Esophagus (tissue), 2 donors: ENCODE measurements around the gene ADAMTS3. TPM values are rescaled to one million over a fixed set of nuclear protein-coding genes. Genes with fewer than 3 reads are reported as not detected.
"Not testable (repeated sequence)": the region's sequence is repeated elsewhere in the genome, so short reads cannot be mapped to it uniquely, and the experiment has no call there.

Experiments used
- H3K27ac ChIP-seq, 2 donors: one replicate each; pipeline ENCODE4 v1.5.1; 2013; ENCODE audit warnings: low read depth in 2 of 2, mild to moderate bottlenecking in 2 of 2, inconsistent platforms in 1 of 2, low read length in 1 of 2, moderate library complexity in 1 of 2
- H3K27me3 ChIP-seq, 2 donors: one replicate each; pipeline ENCODE4 v1.6.1; 2013; ENCODE audit warnings: low read length in 2 of 2, control low read depth in 1 of 2, mild to moderate bottlenecking in 1 of 2; ENCODE audit not compliant: insufficient read depth in 2 of 2, control insufficient read depth in 1 of 2
- H3K36me3 ChIP-seq, 2 donors: one replicate each; pipeline ENCODE4 v1.6.1; 2013; ENCODE audit warnings: low read length in 1 of 2; ENCODE audit not compliant: control insufficient read depth in 2 of 2, insufficient read depth in 2 of 2
- H3K4me1 ChIP-seq, 2 donors: one replicate each; pipeline ENCODE4 v1.6.1; 2013; ENCODE audit warnings: low read length in 1 of 2; ENCODE audit not compliant: control insufficient read depth in 2 of 2, insufficient read depth in 2 of 2
- H3K4me3 ChIP-seq, 2 donors: one replicate each; pipeline ENCODE4 v1.5.1; 2013; ENCODE audit warnings: low read length in 2 of 2, mild to moderate bottlenecking in 2 of 2, low read depth in 1 of 2, moderate library complexity in 1 of 2
- H3K9me3 ChIP-seq, 2 donors: one replicate each; pipeline ENCODE4 v1.6.1; 2013; ENCODE audit warnings: mild to moderate bottlenecking in 2 of 2, low read depth in 1 of 2, low read length in 1 of 2, moderate library complexity in 1 of 2; ENCODE audit not compliant: control insufficient read depth in 2 of 2, insufficient read depth in 1 of 2
- WGBS, 2 donors: extraction: QIAGEN DNeasy Blood & Tissue Kit; methylation state at CpG; one replicate each; pipeline ENCODE4 v1.1.7; 2013; 5-methylcytosine and 5-hydroxymethylcytosine counted together
- polyA plus RNA-seq, 2 donors: library from polyadenylated mRNA; stranded (reverse); fragments of 200-250 nt; gene quantifications; one replicate each; pipeline ENCODE4 v1.2.3, GENCODE V29; 2013
- donor health status: healthy with polysubstance abuse.
- donor health status: Bipolar disorder and iron deficiency.

Gene ADAMTS3
- polyA plus RNA-seq, 2 donors = 0.04 to 0.14 TPM

DNA sequence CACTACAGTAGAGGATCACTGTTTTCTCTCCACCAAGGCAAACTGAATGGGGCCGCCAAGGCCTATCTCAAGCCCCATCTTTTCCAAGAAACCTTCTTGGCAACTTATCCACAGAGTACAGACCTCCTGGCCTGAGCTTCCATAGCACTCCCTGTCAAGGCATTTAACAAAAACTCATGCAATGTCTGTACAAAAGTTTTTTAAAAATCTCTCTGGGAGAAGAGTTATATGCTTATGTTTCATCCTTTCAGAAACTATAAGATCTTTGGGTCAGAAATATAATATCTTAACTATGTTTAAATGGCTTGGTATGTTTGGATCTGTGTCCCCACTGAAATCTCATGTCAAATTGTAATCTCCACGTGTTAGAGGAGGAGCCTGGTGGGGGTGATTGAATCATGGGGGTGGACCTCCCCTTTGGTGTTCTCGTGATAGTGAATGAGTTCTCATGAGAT is 13.6 kb downstream of the ADAMTS3 start:
- 60 to 62% methylated on average over 3 of the region's 3 CpGs for WGBS, 2 donors
- Histone ChIP-seq H3K9me3 (no peaks in the 10 kb centered on the region), H3K36me3 (no peaks in the 10 kb centered on the region), H3K27me3 (no peaks in the 10 kb centered on the region), H3K4me3 (no peak overlapping the region), H3K4me1 (no peaks in the 10 kb centered on the region), H3K27ac (no peak overlapping the region)

DNA sequence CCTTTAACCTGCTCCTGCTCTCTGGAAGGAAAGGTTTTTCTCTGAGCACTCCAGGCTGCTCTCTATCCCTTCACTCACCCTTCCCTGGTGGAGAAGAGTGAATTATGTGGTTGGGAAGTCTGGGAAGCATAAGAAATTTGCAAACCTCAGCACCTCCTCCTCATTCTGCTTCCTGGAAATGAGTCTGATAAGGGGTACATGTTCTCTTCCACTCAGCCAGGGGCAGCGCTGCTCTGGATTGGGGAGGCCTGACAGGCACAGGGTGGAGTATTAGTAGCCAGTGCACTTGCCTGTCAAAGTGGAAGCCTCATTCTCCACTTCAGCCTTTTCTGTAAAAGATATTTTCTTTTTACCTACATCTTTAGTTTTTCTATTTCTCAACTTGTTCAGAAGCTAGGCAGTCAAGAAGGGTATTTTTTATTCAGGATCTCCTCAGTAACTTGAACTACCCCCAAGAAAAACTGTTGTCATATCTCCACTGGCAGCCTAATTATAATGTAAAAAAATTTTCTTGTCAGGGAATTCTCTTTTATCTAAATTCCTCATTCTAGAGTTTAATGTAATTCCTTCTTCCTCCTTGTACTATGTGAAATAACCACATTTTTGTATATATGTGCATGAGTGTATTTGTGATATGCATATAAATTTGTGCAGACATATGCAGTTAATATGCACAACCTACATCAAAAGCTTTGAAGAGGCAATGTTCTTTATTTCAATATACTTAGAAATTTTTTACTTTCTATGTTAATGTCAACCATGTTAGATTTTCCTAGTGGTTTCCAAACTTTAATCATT is 15.3 kb downstream of the ADAMTS3 start:
- Histone ChIP-seq H3K27me3 (no peaks in the 10 kb centered on the region), H3K27ac (no peak overlapping the region), H3K4me3 (no peak overlapping the region), H3K36me3 (no peaks in the 10 kb centered on the region), H3K9me3 (no peaks in the 10 kb centered on the region), H3K4me1 (no peaks in the 10 kb centered on the region)
- WGBS, 2 donors = 84 to 92% methylated on average over 1 of the region's 1 CpG

- Histone ChIP-seq H3K4me3 (no peak overlapping the region), H3K4me1 (no peaks in the 10 kb centered on the region), H3K9me3 (no peaks in the 10 kb centered on the region), H3K36me3 (no peaks in the 10 kb centered on the region), H3K27ac (no peak overlapping the region), H3K27me3 (no peaks in the 10 kb centered on the region)
- WGBS, 2 donors = 94 to 96% methylated on average over 2 of the region's 2 CpGs
Measured at GRCh38 chr4:72552447-72552846, 16.6 kb downstream of the ADAMTS3 start.

DNA sequence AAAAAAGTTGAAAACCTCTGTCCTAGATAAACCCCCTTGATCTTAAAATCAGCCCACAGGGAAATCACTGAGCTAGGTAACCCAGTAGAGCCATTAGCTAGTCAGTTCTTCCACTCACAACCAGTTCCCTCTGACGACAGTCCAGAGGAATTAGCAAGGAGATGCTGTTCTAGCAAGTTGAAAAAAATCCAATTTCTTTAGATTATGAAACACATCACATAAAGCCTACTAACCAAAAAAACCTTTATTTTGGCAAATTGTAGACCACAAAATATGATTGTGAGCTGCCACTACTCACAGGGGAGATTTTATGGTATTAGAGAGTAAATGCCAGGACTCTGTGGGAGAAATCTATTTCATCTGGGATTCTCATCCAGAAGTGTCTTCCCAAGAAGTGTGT is 22.6 kb downstream of the ADAMTS3 start:
- no peaks in the 10 kb centered on the region for H3K9me3 ChIP-seq
- H3K36me3 ChIP-seq = no peaks in the 10 kb centered on the region
- H3K27me3 ChIP-seq = no peaks in the 10 kb centered on the region
- H3K4me1 ChIP-seq = no peaks in the 10 kb centered on the region
- no peak overlapping the region for H3K4me3 ChIP-seq
- no peak overlapping the region for H3K27ac ChIP-seq
- WGBS, 2 donors = 89 to 96% methylated on average over 1 of the region's 1 CpG

DNA sequence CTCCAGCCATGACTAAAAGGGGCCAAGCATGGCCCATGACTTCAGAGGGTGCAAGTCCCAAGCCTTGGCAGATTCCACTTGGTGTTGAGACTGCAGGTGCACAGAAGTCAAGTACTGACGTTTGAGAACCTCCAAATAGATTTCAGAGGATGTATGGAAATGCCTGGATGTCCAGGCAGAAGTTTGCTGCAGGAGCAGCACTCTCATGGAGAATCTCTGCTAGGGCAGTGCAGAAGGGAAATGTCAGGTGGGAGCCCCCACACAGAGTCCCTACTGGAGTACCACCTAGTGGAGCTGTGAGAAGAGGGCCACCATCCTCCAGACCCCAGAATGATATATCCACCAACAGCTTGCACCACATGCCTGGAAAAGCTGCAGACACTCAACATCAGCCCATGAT is 28.3 kb downstream of the ADAMTS3 start:
- not testable (repeated sequence) for H3K4me3 ChIP-seq, H3K36me3 ChIP-seq, H3K9me3 ChIP-seq, H3K4me1 ChIP-seq, H3K27ac ChIP-seq, H3K27me3 ChIP-seq
- 50 to 72% methylated on average over 1 of the region's 1 CpG for WGBS, 2 donors

DNA sequence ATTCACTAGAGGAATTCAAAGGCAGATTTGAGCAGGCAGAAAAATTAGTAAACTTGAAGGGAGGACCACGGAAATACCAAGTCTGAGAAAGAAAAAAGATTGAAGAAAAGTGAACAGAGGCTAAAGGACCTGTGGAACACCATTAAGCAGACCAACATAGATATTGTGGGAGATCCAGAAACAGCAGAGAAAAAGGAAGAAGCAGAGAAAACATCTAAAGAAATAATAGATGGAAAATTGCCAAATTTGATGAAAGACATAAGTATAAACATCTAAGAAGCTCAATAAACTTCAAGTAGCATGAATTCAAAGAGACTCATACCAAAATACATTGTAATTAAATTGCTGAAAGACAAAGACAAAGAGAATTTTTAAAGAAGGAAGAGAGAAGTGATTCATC is 31.0 kb downstream of the ADAMTS3 start:
- Histone ChIP-seq H3K27me3 (no peaks in the 10 kb centered on the region), H3K9me3 (no peaks in the 10 kb centered on the region), H3K27ac (no peak overlapping the region), H3K36me3 (no peaks in the 10 kb centered on the region), H3K4me1 (no peaks in the 10 kb centered on the region), H3K4me3 (no peak overlapping the region)
- WGBS, 2 donors = 80 to 83% methylated on average over 1 of the region's 1 CpG

DNA sequence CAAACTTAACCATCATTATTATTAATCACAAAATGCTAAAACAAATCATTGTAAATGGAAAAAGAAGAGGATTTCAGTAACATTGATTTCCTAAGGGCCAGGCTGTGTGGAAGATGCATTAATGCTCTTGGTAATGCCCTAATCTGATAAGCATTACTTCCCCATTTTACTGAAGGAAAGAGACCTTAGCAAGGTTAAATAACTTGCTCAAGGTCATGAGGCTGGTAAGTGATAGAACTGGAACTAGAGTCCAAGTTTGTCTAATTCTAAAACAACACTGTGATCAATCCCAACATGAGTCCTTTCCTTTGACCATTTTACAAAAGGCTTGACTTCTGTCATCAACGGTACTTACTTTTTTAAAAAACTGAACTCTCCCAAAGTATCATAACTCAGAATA is 32.6 kb downstream of the ADAMTS3 start:
- H3K27ac ChIP-seq = no peak overlapping the region

DNA sequence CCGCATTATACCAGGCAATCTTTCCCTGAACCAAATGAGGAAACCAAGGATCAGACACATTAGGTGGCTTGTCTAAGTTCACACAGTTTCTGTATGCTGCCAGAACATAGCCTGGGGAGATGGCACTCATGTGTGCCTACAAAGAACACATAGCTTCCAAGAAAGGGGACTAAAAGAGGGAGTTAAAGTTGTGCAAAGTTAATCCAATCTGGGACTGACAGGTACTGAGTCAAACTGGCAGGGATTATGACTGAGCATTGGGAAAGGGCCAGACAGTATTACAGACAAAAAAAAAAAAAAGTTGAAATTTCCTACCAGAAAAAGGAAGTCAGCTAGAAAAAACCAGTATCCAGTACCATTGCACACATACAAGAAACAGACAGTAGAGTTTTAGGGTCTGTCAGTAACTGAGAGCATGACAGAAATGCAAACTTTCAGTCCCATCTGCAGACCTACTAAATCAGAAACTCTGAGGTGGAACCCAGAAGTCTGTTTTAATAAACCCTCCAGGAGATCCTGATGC is 37.2 kb downstream of the ADAMTS3 start:
- Histone ChIP-seq H3K4me3 (no peak overlapping the region), H3K4me1 (no peaks in the 10 kb centered on the region), H3K27me3 (no peaks in the 10 kb centered on the region), H3K27ac (no peak overlapping the region), H3K36me3 (no peaks in the 10 kb centered on the region), H3K9me3 (no peaks in the 10 kb centered on the region)
- 56 to 81% methylated on average over 1 of the region's 1 CpG for WGBS, 2 donors

More for the DNA sequence above, 32.6 kb downstream of the ADAMTS3 start:
- H3K27me3 ChIP-seq = no peaks in the 10 kb centered on the region
- H3K4me1 ChIP-seq = no peaks in the 10 kb centered on the region
- H3K4me3 ChIP-seq = no peak overlapping the region
- H3K36me3 ChIP-seq = no peaks in the 10 kb centered on the region
- WGBS, 2 donors = 96 to 100% methylated on average over 1 of the region's 1 CpG
- no peaks in the 10 kb centered on the region for H3K9me3 ChIP-seq

DNA sequence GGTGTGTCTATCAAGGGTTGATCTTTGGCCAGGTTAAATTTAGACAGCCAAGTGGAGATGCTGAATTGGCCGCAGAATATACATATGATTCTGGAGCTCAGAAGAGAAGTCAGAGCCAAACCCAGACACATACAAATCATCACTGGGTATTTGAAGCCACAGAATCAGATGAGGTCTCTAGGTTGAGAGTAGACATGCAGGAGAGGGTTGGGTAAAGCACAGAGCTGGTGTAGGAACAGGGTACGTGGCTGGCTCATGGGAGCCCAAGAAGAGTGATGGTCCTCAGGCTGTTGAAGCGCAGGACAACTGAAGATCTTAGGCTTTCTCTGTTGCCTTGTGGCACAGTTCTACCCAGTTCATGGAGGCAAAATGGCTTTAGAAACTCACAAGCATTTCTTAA is 37.7 kb downstream of the ADAMTS3 start:
- Histone ChIP-seq H3K27ac (no peak overlapping the region), H3K27me3 (no peaks in the 10 kb centered on the region), H3K4me1 (no peaks in the 10 kb centered on the region), H3K9me3 (no peaks in the 10 kb centered on the region), H3K36me3 (no peaks in the 10 kb centered on the region), H3K4me3 (no peak overlapping the region)
- WGBS, 2 donors = 80 to 87% methylated on average over 3 of the region's 3 CpGs
